Uterus (tissue), 2 donors: ENCODE measurements around the gene LAMC3.

Experiments used
- POLR2A ChIP-seq, 2 donors: fragments of 450-650 bp; IDR thresholded peaks; one replicate each; pipeline ENCODE4 v1.6.1; 2016; ENCODE audit warnings: antibody characterized with exemption in 2 of 2, mild to moderate bottlenecking in 1 of 2, moderate library complexity in 1 of 2
- TF ChIP-seq, protein P1 (sequence below), 4 experiments: fragments of 200-600 bp in 2 of 4; fragments of 450-650 bp in 2 of 4; sonication (generic) in 2 of 4; IDR thresholded peaks; one replicate each; pipeline ENCODE4 v1.5.1; 2016 to 2019; ENCODE audit warnings: antibody characterized with exemption in 4 of 4, mild to moderate bottlenecking in 2 of 4, moderate library complexity in 1 of 4

DNA sequence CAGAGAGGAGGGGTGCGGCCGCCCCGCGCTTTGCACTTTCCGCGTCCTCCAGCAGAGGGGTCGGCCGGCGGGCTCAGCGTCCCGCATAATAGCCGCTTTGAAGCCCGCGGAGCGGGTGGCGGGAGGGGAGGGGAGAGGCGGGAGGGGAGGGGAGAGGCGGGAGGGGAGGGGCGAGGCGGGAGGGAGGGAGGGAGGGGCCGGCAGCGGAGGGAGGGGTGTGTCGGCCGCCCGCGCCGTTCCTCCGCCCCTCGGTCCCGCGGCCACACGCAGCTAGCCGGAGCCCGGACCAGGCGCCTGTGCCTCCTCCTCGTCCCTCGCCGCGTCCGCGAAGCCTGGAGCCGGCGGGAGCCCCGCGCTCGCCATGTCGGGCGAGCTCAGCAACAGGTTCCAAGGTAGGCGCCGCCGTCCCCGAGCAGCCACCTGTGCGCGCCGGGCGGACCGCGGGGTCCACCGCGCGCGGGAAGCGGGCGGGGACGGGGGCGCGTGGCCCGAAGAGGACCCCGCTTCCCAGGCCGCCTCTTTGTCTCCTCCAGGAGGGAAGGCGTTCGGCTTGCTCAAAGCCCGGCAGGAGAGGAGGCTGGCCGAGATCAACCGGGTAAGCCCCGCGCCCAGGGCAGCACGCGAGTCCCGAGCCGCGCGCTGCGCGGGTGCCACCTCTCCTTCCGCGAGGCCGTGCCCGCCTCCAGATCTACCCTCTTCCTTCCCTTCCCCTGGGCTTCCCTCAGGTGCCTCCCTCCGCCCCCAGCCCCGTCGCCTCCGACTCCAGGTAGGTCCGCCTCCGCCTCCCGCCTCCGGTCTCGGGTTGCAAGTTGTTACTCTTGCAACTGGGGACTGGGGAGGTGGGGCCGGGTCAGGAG, 87.5 kb downstream of the LAMC3 start, which contains the start of gene AIF1L:
- no peak for TF ChIP-seq POLR2A (IDR thresholded peaks at IDR 0.05)
- TF ChIP-seq, protein P1, sequence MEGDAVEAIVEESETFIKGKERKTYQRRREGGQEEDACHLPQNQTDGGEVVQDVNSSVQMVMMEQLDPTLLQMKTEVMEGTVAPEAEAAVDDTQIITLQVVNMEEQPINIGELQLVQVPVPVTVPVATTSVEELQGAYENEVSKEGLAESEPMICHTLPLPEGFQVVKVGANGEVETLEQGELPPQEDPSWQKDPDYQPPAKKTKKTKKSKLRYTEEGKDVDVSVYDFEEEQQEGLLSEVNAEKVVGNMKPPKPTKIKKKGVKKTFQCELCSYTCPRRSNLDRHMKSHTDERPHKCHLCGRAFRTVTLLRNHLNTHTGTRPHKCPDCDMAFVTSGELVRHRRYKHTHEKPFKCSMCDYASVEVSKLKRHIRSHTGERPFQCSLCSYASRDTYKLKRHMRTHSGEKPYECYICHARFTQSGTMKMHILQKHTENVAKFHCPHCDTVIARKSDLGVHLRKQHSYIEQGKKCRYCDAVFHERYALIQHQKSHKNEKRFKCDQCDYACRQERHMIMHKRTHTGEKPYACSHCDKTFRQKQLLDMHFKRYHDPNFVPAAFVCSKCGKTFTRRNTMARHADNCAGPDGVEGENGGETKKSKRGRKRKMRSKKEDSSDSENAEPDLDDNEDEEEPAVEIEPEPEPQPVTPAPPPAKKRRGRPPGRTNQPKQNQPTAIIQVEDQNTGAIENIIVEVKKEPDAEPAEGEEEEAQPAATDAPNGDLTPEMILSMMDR (IDR thresholded peaks at IDR 0.05), result no peak
